NCI-H69 (cell line): ENCODE measurements around the gene LMF1.

Experiments
- DNase-seq: peaks from one replicate; lab custom pipeline; 2025; lab: John Stamatoyannopoulos, UW

Gene LMF1

GRCh38 chr16:929227-930073, 41.3 kb downstream of the LMF1 start:
- DNase-seq = no peak

- no peak for DNase-seq
Observed at GRCh38 chr16:928526-928925, 42.3 kb downstream of the LMF1 start.

- DNase-seq = no peak
Observed at GRCh38 chr16:927931-928330, 42.9 kb downstream of the LMF1 start.

GRCh38 chr16:927406-927805, 43.4 kb downstream of the LMF1 start:
- no peak for DNase-seq

GRCh38 chr16:926715-927114, 44.1 kb downstream of the LMF1 start:
- no peak for DNase-seq

- no peak for DNase-seq
Observed at GRCh38 chr16:924806-925205, 46.0 kb downstream of the LMF1 start.

GRCh38 chr16:924063-924462, 46.7 kb downstream of the LMF1 start:
- no peak for DNase-seq

- DNase-seq = no peak
Observed at GRCh38 chr16:923184-923583, 47.6 kb downstream of the LMF1 start.

- DNase-seq = no peak
Observed at GRCh38 chr16:922051-922450, 48.7 kb downstream of the LMF1 start.

- no peak for DNase-seq
Observed at GRCh38 chr16:921321-921905, 49.4 kb downstream of the LMF1 start.

GRCh38 chr16:920717-921116, 50.1 kb downstream of the LMF1 start:
- no peak for DNase-seq

GRCh38 chr16:920051-920681, 50.6 kb downstream of the LMF1 start:
- DNase-seq = no peak

- no peak for DNase-seq
Observed at GRCh38 chr16:919658-920050, 51.1 kb downstream of the LMF1 start.

GRCh38 chr16:918741-919657, 51.8 kb downstream of the LMF1 start:
- no peak for DNase-seq

GRCh38 chr16:918068-918467, 52.7 kb downstream of the LMF1 start:
- peak; percentile 85 for DNase-seq

GRCh38 chr16:917591-918061, 53.2 kb downstream of the LMF1 start:
- DNase-seq = no peak

GRCh38 chr16:916035-916799, 54.6 kb downstream of the LMF1 start:
- DNase-seq = peak; percentile 41

- no peak for DNase-seq
Observed at GRCh38 chr16:915546-915945, 55.2 kb downstream of the LMF1 start.

GRCh38 chr16:914440-914839, 56.3 kb downstream of the LMF1 start:
- DNase-seq = peak; percentile 35

- DNase-seq = no peak
Observed at GRCh38 chr16:913817-914439, 56.9 kb downstream of the LMF1 start.
